ENCODE results near the gene ZNF578.
A peak's percentile ranks its signal among the peaks of the same experiment; 100 is the strongest.
"Not testable (repeated sequence)": the region's sequence is repeated elsewhere in the genome, so short reads cannot be mapped to it uniquely, and the experiment has no call there.

The ZNF578 gene

GRCh38 chr19:52507266-52507665 is 53.9 kb downstream of the ZNF578 start:
- DNase-seq (ENCODE audit: low read depth, low spot score), result no peak

DNA sequence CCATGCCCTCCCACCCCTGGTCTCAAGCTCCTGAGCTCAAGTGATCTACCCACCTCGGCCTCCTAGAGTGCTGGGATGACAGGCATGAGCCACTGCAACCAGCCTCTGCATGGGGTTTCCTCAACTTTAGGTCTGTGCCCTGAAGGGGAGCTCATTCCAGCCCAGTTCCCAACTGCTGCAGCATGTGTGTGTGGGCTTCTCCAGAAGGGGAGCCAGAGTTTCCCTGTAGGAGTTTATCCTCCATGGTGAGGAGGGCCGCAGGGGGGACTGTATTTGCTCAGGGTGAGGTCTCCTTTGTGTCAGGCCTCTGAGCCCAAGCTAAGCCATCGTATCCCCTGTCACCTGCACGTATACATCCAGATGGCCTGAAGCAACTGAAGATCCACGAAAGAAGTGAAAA is 62.8 kb downstream of the ZNF578 start:
- no peak for DNase-seq (ENCODE audit: low read depth, low spot score)

GRCh38 chr19:52518646-52519045 is 65.3 kb downstream of the ZNF578 start:
- no peak for DNase-seq (ENCODE audit: low read depth, low spot score)

GRCh38 chr19:52519175-52519574 is 65.8 kb downstream of the ZNF578 start:
- not testable (repeated sequence) for DNase-seq (ENCODE audit: low read depth, low spot score)

- DNase-seq (ENCODE audit: low read depth, low spot score), result no peak
Observed at GRCh38 chr19:52520013-52520412, 66.7 kb downstream of the ZNF578 start.

GRCh38 chr19:52522551-52522950 is 69.2 kb downstream of the ZNF578 start:
- no peak for DNase-seq (ENCODE audit: low read depth, low spot score)

GRCh38 chr19:52524086-52524485 is 70.7 kb downstream of the ZNF578 start:
- DNase-seq (ENCODE audit: low read depth, low spot score), result no peak

- DNase-seq (ENCODE audit: low read depth, low spot score), result peak; percentile 97
Observed at GRCh38 chr19:52527134-52527955, 74.0 kb downstream of the ZNF578 start, which contains the start of gene ZNF808. Gene ZNF808, plus strand, starts transcription at chr19:52527668. Its CDS starts 15,617 bp downstream, at chr19:52543285.

- no peak for DNase-seq (ENCODE audit: low read depth, low spot score)
Observed at GRCh38 chr19:52527956-52528351, 74.6 kb downstream of the ZNF578 start.

DNA sequence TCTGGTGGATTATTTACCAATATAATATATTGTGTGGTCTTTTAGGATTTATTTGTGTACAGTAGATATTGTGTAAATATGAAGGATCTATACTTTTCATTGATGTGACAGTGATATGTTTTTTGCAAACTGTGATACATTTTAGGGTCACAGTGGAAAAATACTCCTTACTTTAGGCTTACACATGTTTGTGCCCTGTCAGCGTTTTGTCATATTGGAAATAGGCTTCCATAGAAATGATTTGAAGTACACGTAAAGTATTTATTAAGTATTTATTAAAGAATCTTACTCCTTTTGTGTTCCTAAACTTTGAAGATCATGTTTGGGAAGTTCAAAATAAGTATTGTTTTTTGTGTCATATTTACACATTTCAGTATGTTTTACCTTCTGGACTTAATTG is 79.1 kb downstream of the ZNF578 start:
- DNase-seq (ENCODE audit: low read depth, low spot score), result no peak

GRCh38 chr19:52533901-52534300 is 80.5 kb downstream of the ZNF578 start:
- no peak for DNase-seq (ENCODE audit: low read depth, low spot score)

- not testable (repeated sequence) for DNase-seq (ENCODE audit: low read depth, low spot score)
Observed at GRCh38 chr19:52535385-52535770, 82.0 kb downstream of the ZNF578 start.

GRCh38 chr19:52535771-52536447 is 82.6 kb downstream of the ZNF578 start:
- DNase-seq (ENCODE audit: low read depth, low spot score), result peak; percentile 79

DNA sequence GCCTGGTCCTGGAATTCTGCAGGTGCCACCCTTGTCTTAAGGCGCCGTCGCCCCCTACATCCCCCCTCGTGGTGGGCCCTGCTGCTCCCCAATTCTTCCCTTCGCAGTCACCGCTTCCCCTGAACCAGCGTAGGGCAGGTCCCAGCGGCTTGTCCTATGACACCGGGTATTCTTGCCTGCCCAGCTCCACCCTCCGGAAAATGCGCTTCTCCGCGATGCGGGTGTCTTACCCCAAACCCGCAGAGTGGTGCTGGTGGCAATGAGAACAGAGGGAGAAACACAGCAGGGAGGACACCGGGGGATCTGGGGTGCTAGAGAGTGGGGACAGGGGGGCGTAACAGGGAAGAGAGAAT is 83.1 kb downstream of the ZNF578 start:
- DNase-seq (ENCODE audit: low read depth, low spot score), result no peak

DNA sequence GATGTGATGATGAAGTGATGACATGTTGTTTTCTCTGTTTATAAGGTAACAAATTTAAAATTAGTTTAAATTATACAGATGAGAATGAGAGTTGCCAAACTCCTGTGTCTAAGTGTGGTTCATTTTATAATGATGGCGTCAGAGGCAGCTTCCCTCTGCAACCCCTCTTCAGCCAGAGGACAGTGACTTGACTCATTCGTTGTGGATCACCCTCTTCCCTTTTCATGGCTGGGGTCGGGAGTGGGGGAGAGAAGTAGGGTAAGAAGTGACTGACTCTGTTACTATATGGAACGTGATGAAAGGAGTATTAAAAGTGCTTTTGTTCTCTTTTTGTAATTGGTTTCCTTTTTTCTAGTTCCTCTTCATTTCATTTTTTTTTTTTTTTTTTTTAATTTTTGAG is 85.5 kb downstream of the ZNF578 start:
- not testable (repeated sequence) for DNase-seq (ENCODE audit: low read depth, low spot score)

DNA sequence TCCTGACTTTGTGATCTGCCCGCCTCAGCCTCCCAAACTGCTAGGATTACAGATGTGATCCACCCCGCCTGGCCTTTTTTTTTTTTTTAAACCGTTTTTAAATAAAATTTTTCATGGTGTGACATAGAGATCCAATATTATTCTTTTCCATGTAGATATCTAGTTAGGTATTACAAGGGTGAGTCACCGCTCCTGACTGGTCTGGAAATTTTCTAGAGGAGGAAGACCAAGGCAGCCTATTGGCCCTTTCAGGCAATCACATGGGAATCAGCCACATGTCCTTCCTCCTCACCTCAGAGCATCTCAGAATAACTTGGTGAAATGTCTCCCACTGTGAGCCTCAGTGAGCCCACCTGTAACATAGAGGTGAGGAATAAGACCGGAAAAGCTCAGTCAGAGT is 87.8 kb downstream of the ZNF578 start:
- DNase-seq (ENCODE audit: low read depth, low spot score), result not testable (repeated sequence)

DNA sequence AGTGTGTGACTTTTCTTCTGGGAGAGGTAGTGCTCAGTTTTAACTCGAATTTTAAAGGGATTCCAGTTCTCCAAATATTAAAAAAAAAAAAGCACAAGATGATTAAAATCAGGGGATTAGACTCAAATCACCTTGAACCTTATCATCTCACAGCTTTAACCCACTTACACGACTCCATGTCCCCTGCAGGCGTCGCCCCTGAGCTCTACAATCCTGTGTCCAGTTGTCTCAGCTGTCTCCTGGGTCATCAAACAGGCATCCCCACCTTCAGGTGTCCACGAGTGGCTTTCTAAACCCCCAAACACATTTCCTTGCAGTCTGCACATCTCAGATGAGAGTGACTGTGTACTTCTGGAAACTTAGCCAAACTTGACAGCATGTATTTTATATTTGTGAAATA is 88.3 kb downstream of the ZNF578 start:
- DNase-seq (ENCODE audit: low read depth, low spot score), result no peak

DNA sequence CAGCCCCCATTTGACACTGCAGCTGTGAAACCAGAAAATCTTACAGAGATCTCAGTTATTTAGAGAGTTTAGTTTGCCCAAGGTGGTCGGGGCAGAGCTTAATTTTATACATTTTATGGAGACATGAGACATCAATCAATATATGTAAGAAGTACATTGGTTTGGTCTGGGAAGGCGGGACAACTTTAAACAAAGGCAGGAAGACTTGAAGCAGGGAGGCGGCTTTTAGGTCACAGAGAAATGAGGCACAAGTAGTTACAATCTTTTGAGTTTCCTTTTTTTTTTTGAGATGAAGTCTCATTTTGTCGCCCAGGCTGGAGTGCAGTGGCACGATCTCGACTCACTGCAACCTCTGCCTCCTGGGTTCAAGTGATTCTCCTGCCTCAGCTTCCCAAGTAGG is 89.2 kb downstream of the ZNF578 start:
- DNase-seq (ENCODE audit: low read depth, low spot score), result not testable (repeated sequence)

DNA sequence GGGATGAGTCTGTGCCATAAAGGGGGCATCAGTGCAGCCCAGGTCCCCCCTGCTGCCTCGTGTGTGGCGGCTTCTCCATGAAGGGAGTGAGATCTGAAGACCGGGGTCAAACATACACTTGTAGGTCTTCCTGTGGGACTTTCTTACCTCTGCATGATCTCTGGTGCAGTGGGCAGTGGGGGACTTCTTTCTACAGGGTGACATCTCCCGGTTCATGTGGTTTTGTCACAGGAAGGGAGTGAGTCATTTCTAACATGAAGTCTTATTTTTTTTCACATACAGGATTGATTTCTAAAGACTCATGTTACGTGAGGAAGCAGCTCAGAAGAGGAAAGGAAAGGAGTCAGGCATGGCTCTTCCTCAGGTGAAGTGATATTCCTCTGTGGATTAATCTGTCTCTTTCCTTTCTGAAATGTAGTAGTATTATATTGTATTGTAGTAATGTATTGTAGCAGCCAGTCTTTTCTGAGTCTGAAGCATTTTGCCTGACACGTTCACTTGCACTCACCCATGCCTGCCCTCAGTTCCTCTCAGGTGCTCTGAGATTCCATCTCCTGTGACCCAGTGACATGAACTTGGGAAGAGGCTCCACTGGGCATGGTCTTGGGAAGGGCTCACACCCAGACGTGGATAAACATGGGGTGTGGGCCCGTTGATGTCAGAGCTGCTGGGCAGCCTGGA is 89.8 kb downstream of the ZNF578 start:
- no peak for DNase-seq (ENCODE audit: low read depth, low spot score)

DNA sequence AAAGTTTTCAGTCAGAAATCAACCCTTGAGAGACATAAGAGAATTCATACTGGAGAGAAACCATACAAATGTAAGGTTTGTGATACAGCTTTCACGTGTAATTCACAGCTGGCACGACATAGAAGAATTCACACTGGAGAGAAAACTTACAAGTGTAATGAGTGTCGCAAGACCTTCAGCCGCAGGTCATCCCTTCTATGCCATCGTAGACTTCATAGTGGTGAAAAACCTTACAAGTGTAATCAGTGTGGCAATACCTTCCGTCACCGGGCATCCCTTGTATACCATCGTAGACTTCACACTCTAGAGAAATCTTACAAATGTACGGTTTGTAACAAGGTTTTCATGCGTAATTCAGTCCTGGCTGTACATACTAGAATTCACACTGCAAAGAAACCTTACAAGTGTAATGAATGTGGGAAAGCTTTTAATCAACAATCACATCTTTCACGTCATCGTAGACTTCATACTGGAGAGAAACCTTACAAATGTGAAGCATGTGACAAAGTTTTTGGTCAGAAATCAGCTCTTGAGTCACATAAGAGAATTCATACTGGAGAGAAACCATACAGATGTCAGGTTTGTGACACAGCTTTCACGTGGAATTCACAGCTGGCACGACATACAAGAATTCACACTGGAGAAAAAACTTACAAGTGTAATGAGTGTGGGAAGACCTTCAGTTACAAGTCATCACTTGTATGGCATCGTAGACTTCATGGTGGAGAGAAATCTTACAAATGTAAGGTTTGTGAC is 101.0 kb downstream of the ZNF578 start:
- DNase-seq (ENCODE audit: low read depth, low spot score), result no peak

- no peak for DNase-seq (ENCODE audit: low read depth, low spot score)
Observed at GRCh38 chr19:52557231-52557995, 104.1 kb downstream of the ZNF578 start.
